Activated CD4-positive, alpha-beta T cell treated with anti-CD3 and anti-CD28 coated beads, Interleukin-2, amount 50 U/mL, for 48 hours (primary cell): ENCODE results near the gene INTS3.
"Not testable (repeated sequence)": the region's sequence is repeated elsewhere in the genome, so short reads cannot be mapped to it uniquely, and the experiment has no call there.

Source experiments
- DNase-seq, 2 experiments: peaks; one replicate each; pipeline ENCODE4 v3.0.0-alpha.2; 2020

Gene INTS3

GRCh38 chr1:153760440-153760839 is 32.6 kb downstream of the INTS3 start:
- DNase-seq: no peak

- DNase-seq: no peak
Measured at GRCh38 chr1:153763365-153764225, 35.7 kb downstream of the INTS3 start.

GRCh38 chr1:153764310-153764709 is 36.5 kb downstream of the INTS3 start:
- DNase-seq: no peak

- DNase-seq: not testable (repeated sequence)
Measured at GRCh38 chr1:153766663-153767062, 38.8 kb downstream of the INTS3 start.

- no peak for DNase-seq
Measured at GRCh38 chr1:153767519-153767918, 39.7 kb downstream of the INTS3 start.

GRCh38 chr1:153768316-153769181 is 40.7 kb downstream of the INTS3 start:
- DNase-seq: no peak

GRCh38 chr1:153769221-153769620 is 41.4 kb downstream of the INTS3 start:
- no peak for DNase-seq

- no peak for DNase-seq
Measured at GRCh38 chr1:153770797-153771196, 42.9 kb downstream of the INTS3 start.

- no peak for DNase-seq
Measured at GRCh38 chr1:153771261-153771660, 43.4 kb downstream of the INTS3 start.

- no peak for DNase-seq
Measured at GRCh38 chr1:153771841-153772593, 44.2 kb downstream of the INTS3 start.

GRCh38 chr1:153773096-153773921 is 45.5 kb downstream of the INTS3 start:
- DNase-seq: no peak

GRCh38 chr1:153774026-153774595 is 46.3 kb downstream of the INTS3 start:
- no peak for DNase-seq

GRCh38 chr1:153774780-153775457 is 47.1 kb downstream of the INTS3 start, which contains the start of gene SLC27A3:
Gene SLC27A3, plus strand, starts transcription at chr1:153775407. Its CDS starts 91 bp downstream, at chr1:153775498.
- peak; percentile 44 to 50 for DNase-seq

- DNase-seq: peak; percentile 69 to 77
Measured at GRCh38 chr1:153775458-153776327, 47.8 kb downstream of the INTS3 start.

- no peak for DNase-seq
Measured at GRCh38 chr1:153776352-153776751, 48.5 kb downstream of the INTS3 start.

GRCh38 chr1:153776845-153777370 is 49.1 kb downstream of the INTS3 start:
- DNase-seq: no peak

GRCh38 chr1:153777648-153778047 is 49.8 kb downstream of the INTS3 start:
- no peak for DNase-seq

- DNase-seq: no peak
Measured at GRCh38 chr1:153778051-153778823, 50.4 kb downstream of the INTS3 start.
